Measurements from ENCODE around the gene KRTAP13-4. TPM values are rescaled to one million over a fixed set of nuclear protein-coding genes. Genes with fewer than 3 reads are reported as not detected.

The KRTAP13-4 gene
- total RNA-seq, 1 donor from 2014 or later: not detected

DNA sequence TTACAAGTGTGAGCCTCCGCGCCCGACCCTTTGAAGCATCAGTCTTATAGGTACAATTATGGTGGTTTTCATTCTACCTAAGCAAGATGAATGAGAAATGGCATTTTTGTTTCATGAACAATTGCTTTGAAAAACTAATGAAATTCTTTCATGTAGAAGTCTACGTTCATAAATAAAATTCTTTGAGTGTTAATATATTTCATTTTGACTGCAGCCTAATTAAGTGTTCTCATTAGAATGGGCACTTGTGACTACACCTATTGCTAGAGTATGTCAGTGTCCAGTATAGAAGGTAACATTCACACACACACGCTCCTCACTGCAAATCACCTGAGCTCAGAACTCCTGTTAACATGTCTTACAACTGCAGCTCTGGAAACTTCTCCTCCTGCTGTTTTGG, 10.0 kb downstream of the KRTAP13-4 start, which contains the start of gene KRTAP15-1:
TSS of gene KRTAP15-1 (plus strand) at position 301 of the 400 bp plus-strand sequence. CDS start at position 354, 53 bp downstream.
- peaks cover 6% of the 10 kb centered on the region for H3K27me3 Mint-ChIP-seq (ENCODE audit: low read depth)
- no peaks in the 10 kb centered on the region for H3K36me3 Mint-ChIP-seq
- TF ChIP-seq CTCF (IDR thresholded peaks at IDR 0.05; ENCODE audit: unreplicated experiment): no peak
- DNase-seq (ENCODE audit: low spot score in 2 of 2, unreplicated experiment in 2 of 2): no peak
- H3K4me3 Mint-ChIP-seq: no peak within 1 kb of the TSS
- no peaks in the 10 kb centered on the region for H3K9me3 Mint-ChIP-seq
- H3K4me1 Mint-ChIP-seq: peaks cover 22% of the 10 kb centered on the region
- H3K27ac Mint-ChIP-seq: no peak within 1 kb of the TSS

- H3K4me3 Mint-ChIP-seq: no peak overlapping the region
- H3K27ac Mint-ChIP-seq: no peak overlapping the region
- H3K4me1 Mint-ChIP-seq: peaks cover 7% of the 10 kb centered on the region
- DNase-seq (ENCODE audit: low spot score in 2 of 2, unreplicated experiment in 2 of 2): no peak
- TF ChIP-seq CTCF (IDR thresholded peaks at IDR 0.05; ENCODE audit: unreplicated experiment): no peak
- peaks cover 4% of the 10 kb centered on the region for H3K27me3 Mint-ChIP-seq (ENCODE audit: low read depth)
- H3K9me3 Mint-ChIP-seq: no peaks in the 10 kb centered on the region
- no peaks in the 10 kb centered on the region for H3K36me3 Mint-ChIP-seq
Measured at GRCh38 chr21:30443226-30443625, 13.2 kb downstream of the KRTAP13-4 start.

GRCh38 chr21:30444204-30444603, 14.2 kb downstream of the KRTAP13-4 start:
- no peak overlapping the region for H3K4me3 Mint-ChIP-seq
- TF ChIP-seq CTCF (IDR thresholded peaks at IDR 0.05; ENCODE audit: unreplicated experiment): no peak
- no peak for DNase-seq (ENCODE audit: low spot score in 2 of 2, unreplicated experiment in 2 of 2)
- H3K36me3 Mint-ChIP-seq: no peaks in the 10 kb centered on the region
- peaks cover 4% of the 10 kb centered on the region for H3K27me3 Mint-ChIP-seq (ENCODE audit: low read depth)
- H3K4me1 Mint-ChIP-seq: no peaks in the 10 kb centered on the region
- H3K27ac Mint-ChIP-seq: no peak overlapping the region
- H3K9me3 Mint-ChIP-seq: no peaks in the 10 kb centered on the region

DNA sequence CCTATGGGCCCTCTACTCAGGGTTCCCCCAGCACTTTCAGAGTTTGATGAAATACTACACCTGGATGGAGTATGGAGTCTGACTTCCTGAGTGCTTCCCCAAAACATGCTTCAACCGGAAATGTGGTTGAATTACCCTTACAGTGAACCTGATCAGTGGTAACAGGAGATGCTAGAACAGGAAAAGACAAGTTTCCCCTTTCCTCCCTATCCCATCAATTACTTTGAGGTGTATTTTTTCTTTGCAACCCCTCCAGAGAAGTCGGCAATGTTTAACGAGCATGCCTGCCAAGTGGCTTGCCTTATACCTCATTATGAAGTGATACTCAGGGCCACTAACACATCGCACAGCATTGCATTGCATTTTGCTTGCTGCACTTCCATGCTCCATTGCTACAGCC, 17.0 kb downstream of the KRTAP13-4 start:
- H3K4me3 Mint-ChIP-seq: no peak overlapping the region
- H3K9me3 Mint-ChIP-seq: no peaks in the 10 kb centered on the region
- H3K36me3 Mint-ChIP-seq: no peaks in the 10 kb centered on the region
- H3K27me3 Mint-ChIP-seq (ENCODE audit: low read depth): peaks cover 4% of the 10 kb centered on the region
- DNase-seq (ENCODE audit: low spot score in 2 of 2, unreplicated experiment in 2 of 2): no peak
- TF ChIP-seq CTCF (IDR thresholded peaks at IDR 0.05; ENCODE audit: unreplicated experiment): no peak
- H3K27ac Mint-ChIP-seq: no peak overlapping the region
- H3K4me1 Mint-ChIP-seq: no peaks in the 10 kb centered on the region

DNA sequence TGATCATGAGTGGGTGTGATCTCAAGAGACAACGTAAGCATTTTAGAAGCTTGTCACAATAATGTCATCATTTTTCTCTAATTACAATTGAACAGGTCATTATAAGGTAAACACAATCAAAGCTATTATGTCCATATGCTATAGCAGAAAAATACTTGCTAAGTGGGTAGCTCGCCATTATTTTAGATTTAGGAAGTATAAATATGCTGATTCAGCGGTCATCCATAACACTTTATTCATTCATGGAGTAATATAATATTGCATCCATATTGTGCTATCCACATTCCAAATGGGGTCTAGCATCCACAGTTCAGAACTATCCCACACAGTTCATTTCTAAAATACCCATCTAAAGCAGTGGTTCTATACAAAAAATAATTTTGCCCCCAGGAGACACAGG, 18.5 kb downstream of the KRTAP13-4 start:
- no peak overlapping the region for H3K27ac Mint-ChIP-seq
- no peak for TF ChIP-seq CTCF (IDR thresholded peaks at IDR 0.05; ENCODE audit: unreplicated experiment)
- no peaks in the 10 kb centered on the region for H3K36me3 Mint-ChIP-seq
- peaks cover 4% of the 10 kb centered on the region for H3K27me3 Mint-ChIP-seq (ENCODE audit: low read depth)
- H3K4me3 Mint-ChIP-seq: no peak overlapping the region
- no peaks in the 10 kb centered on the region for H3K9me3 Mint-ChIP-seq
- no peaks in the 10 kb centered on the region for H3K4me1 Mint-ChIP-seq
- DNase-seq (ENCODE audit: low spot score in 2 of 2, unreplicated experiment in 2 of 2): no peak

- no peaks in the 10 kb centered on the region for H3K27me3 Mint-ChIP-seq (ENCODE audit: low read depth)
- H3K9me3 Mint-ChIP-seq: no peaks in the 10 kb centered on the region
Measured at GRCh38 chr21:30463713-30464112, 33.7 kb downstream of the KRTAP13-4 start.

More at GRCh38 chr21:30463713-30464112, 33.7 kb downstream of the KRTAP13-4 start:
- Mint-ChIP-seq H3K36me3 (no peaks in the 10 kb centered on the region), H3K27ac (no peak overlapping the region), H3K4me1 (peaks cover 7% of the 10 kb centered on the region), H3K4me3 (no peak overlapping the region)
- DNase-seq (ENCODE audit: low spot score in 2 of 2, unreplicated experiment in 2 of 2): no peak
- peak; percentile 64 for TF ChIP-seq CTCF (IDR thresholded peaks at IDR 0.05; ENCODE audit: unreplicated experiment)

Measured in mesothelial cell of epicardium (in vitro differentiated cells).